SK-N-SH (cell line): ENCODE measurements around the gene TBC1D21. TPM values are rescaled to one million over a fixed set of nuclear protein-coding genes. Genes with fewer than 3 reads are reported as not detected.

Experiments
- CTCF ChIA-PET: fragments of 300-600, 350-600 bp; formaldehyde crosslinking; extraction: SDS; loops from one replicate; lab custom pipeline; 2021; lab: Yijun Ruan, JAX
- POLR2A ChIA-PET: fragments of 350-600 bp; sonication (Branson Sonifier 250); formaldehyde crosslinking; extraction: SDS; loops from one replicate; lab custom pipeline; 2020; ENCODE audit warnings: antibody characterized with exemption, inconsistent platforms; lab: Yijun Ruan, JAX
- DNase-seq: peaks from one replicate; pipeline ENCODE4 v3.0.0; 2012
- H2AFZ ChIP-seq: fragments of 200-600 bp; sonication (generic); 2 replicates; pipeline ENCODE4 v1.8.1; 2016; ENCODE audit warnings: antibody characterized with exemption, mild to moderate bottlenecking, low read depth
- H3F3A ChIP-seq: fragments of 200-600 bp; sonication (generic); replicated peaks from 2 replicates; pipeline ENCODE3; 2016; ENCODE audit warnings: antibody characterized with exemption, mild to moderate bottlenecking; ENCODE audit not compliant: insufficient read depth
- H3K27ac ChIP-seq, 2 experiments: fragments of 200-500 bp in 1 of 2; fragments of 200-600 bp in 1 of 2; sonication (Bioruptor generic) in 1 of 2; sonication (generic), shearing (Covaris generic) in 1 of 2; 2 replicates each; pipeline versions ENCODE4 v1.5.1 to v1.6.1; 2014 to 2016; ENCODE audit warnings: low read depth in 2 of 2, inconsistent platforms in 1 of 2, low read length in 1 of 2, mild to moderate bottlenecking in 1 of 2, mixed read lengths in 1 of 2
- H3K27me3 ChIP-seq: fragments of 200-600 bp; sonication (generic), shearing (Covaris generic); 2 replicates; pipeline ENCODE4 v1.6.1; 2016; ENCODE audit warnings: mixed run types; ENCODE audit not compliant: insufficient read depth
- H3K36me3 ChIP-seq, 2 experiments: fragments of 200-500 bp in 1 of 2; fragments of 200-600 bp in 1 of 2; sonication (Bioruptor generic) in 1 of 2; sonication (generic) in 1 of 2; replicated peaks in 1 of 2; 2 replicates each; pipeline versions ENCODE3 to v1.5.1; 2014 to 2016; ENCODE audit warnings: low read length in 1 of 2, mild to moderate bottlenecking in 1 of 2; ENCODE audit not compliant: insufficient read depth in 2 of 2, control insufficient read depth in 1 of 2
- H3K4me1 ChIP-seq, 2 experiments: fragments of 200-500 bp in 1 of 2; fragments of 200-600 bp in 1 of 2; sonication (Bioruptor generic) in 1 of 2; sonication (generic), shearing (Covaris generic) in 1 of 2; 2 replicates each; pipeline versions ENCODE4 v1.5.1 to v1.6.1; 2014 to 2016; ENCODE audit warnings: low read depth in 1 of 2, low read length in 1 of 2, mixed run types in 1 of 2; ENCODE audit not compliant: insufficient read depth in 2 of 2, control insufficient read depth in 1 of 2
- H3K4me2 ChIP-seq: fragments of 200-600 bp; sonication (generic), shearing (Covaris generic); 2 replicates; pipeline ENCODE4 v1.6.1; 2017; ENCODE audit warnings: mixed run types
- H3K4me3 ChIP-seq, 2 experiments: fragments of 200-500 bp in 1 of 2; fragments of 200-600 bp in 1 of 2; sonication (Bioruptor generic) in 1 of 2; sonication (generic), shearing (Covaris generic) in 1 of 2; 2 replicates each; pipeline versions ENCODE4 v1.5.1 to v1.8.1; 2014 to 2016; ENCODE audit warnings: low read depth in 2 of 2, inconsistent platforms in 1 of 2, low read length in 1 of 2, mild to moderate bottlenecking in 1 of 2, mixed read lengths in 1 of 2, moderate library complexity in 1 of 2
- H3K79me2 ChIP-seq: fragments of 200-600 bp; sonication (generic); 2 replicates; pipeline ENCODE4 v1.8.1; 2017; ENCODE audit warnings: mild to moderate bottlenecking; ENCODE audit not compliant: insufficient read depth
- H3K9ac ChIP-seq: fragments of 200-600 bp; sonication (generic); 2 replicates; pipeline ENCODE4 v1.6.1; 2017; ENCODE audit warnings: mixed run types
- H3K9me2 ChIP-seq: fragments of 200-600 bp; sonication (generic); 2 replicates; pipeline ENCODE4 v1.6.1; 2017; ENCODE audit warnings: mixed run types
- H3K9me3 ChIP-seq: fragments of 200-600 bp; sonication (generic); 2 replicates; pipeline ENCODE4 v1.6.1; 2017; ENCODE audit warnings: mixed run types, mild to moderate bottlenecking, moderate library complexity
- H4K20me1 ChIP-seq: fragments of 200-600 bp; sonication (generic); 2 replicates; pipeline ENCODE4 v1.6.1; 2017; ENCODE audit warnings: mild to moderate bottlenecking, mixed run types; ENCODE audit not compliant: insufficient read depth
- ELF1 ChIP-seq: IDR thresholded peaks from 2 replicates; pipeline ENCODE4 v1.4.0; 2012
- EP300 ChIP-seq, 2 experiments: IDR thresholded peaks; 2 replicates each; pipeline versions ENCODE4 v1.4.0 to v1.6.1; 2012; ENCODE audit warnings: borderline replicate concordance in 1 of 2, low read depth in 1 of 2, low read length in 1 of 2
- EZH2phosphoT487 ChIP-seq: fragments of 200-600 bp; sonication (generic); IDR thresholded peaks from 2 replicates; pipeline ENCODE4 v1.6.1; 2017; ENCODE audit warnings: low read depth, mixed run types, mild to moderate bottlenecking, antibody characterized with exemption, moderate library complexity, borderline replicate concordance
- FOSL2 ChIP-seq: IDR thresholded peaks from 2 replicates; pipeline ENCODE4 v1.4.0; 2012; ENCODE audit warnings: low read depth, mild to moderate bottlenecking, moderate library complexity, borderline replicate concordance
- GABPA ChIP-seq: IDR thresholded peaks from 2 replicates; pipeline ENCODE4 v1.4.0; 2012; ENCODE audit warnings: low read depth, mild to moderate bottlenecking
- GATA2 ChIP-seq: sonication (generic); formaldehyde crosslinking; IDR thresholded peaks from 2 replicates; pipeline ENCODE4 v1.5.0; 2020; ENCODE audit warnings: mild to moderate bottlenecking, missing genetic modification reagents
- JUND ChIP-seq: IDR thresholded peaks from 2 replicates; pipeline ENCODE4 v1.4.0; 2012
- MEF2A ChIP-seq: IDR thresholded peaks from 2 replicates; pipeline ENCODE4 v1.4.0; 2012; ENCODE audit warnings: low read depth, borderline replicate concordance
- NFIC ChIP-seq: IDR thresholded peaks from 2 replicates; pipeline ENCODE4 v1.4.0; 2012; ENCODE audit warnings: borderline replicate concordance
- NRF1 ChIP-seq: IDR thresholded peaks from 2 replicates; pipeline ENCODE4 v1.6.1; 2012; ENCODE audit warnings: low read depth, mild to moderate bottlenecking, low read length
- PBX3 ChIP-seq: IDR thresholded peaks from 2 replicates; pipeline ENCODE4; 2012
- POLR2AphosphoS5 ChIP-seq: IDR thresholded peaks from 2 replicates; pipeline ENCODE4 v1.6.1; 2012; ENCODE audit warnings: low read depth, low read length
- RAD21 ChIP-seq: IDR thresholded peaks from 2 replicates; pipeline ENCODE4 v1.6.1; 2012; ENCODE audit warnings: mild to moderate bottlenecking, low read length
- RCOR1 ChIP-seq: fragments of 150-350 bp; IDR thresholded peaks from 2 replicates; pipeline ENCODE4 v1.6.1; 2017; ENCODE audit warnings: antibody characterized with exemption, low read length
- SMC3 ChIP-seq: IDR thresholded peaks from 2 replicates; pipeline ENCODE4 v1.6.1; 2012; ENCODE audit warnings: low read depth, low read length, improper control_type of control experiment
- TCF12 ChIP-seq: IDR thresholded peaks from 2 replicates; pipeline ENCODE4 v1.4.0; 2012
- TEAD4 ChIP-seq: IDR thresholded peaks from 2 replicates; pipeline ENCODE4 v1.4.0; 2012; ENCODE audit warnings: mild to moderate bottlenecking, borderline replicate concordance; ENCODE audit not compliant: insufficient read depth
- USF1 ChIP-seq: IDR thresholded peaks from 2 replicates; pipeline ENCODE4 v1.4.0; 2012; ENCODE audit warnings: low read depth, borderline replicate concordance
- USF2 ChIP-seq: fragments of 150-350 bp; IDR thresholded peaks from 2 replicates; pipeline ENCODE4 v1.6.1; 2017; ENCODE audit warnings: antibody characterized with exemption, low read length, low read depth, borderline replicate concordance
- YY1 ChIP-seq: IDR thresholded peaks from 2 replicates; pipeline ENCODE4 v1.4.0; 2012; ENCODE audit warnings: low read depth, mild to moderate bottlenecking
- ZBTB33 ChIP-seq: IDR thresholded peaks from 2 replicates; pipeline ENCODE4 v1.4.0; 2012; ENCODE audit warnings: low read depth, borderline replicate concordance
- WGBS: methylation state at CpG from one replicate; pipeline ENCODE4 v1.1.6; 2017; ENCODE audit warnings: low lambda C conversion rate; 5-methylcytosine and 5-hydroxymethylcytosine counted together
- polyA plus RNA-seq, 3 experiments: library from polyadenylated mRNA; depleted of rRNA; stranded (reverse); fragments of >200 nt; gene quantifications; 2 replicates each; pipeline ENCODE4 v1.2.3, GENCODE V29; 2012

TBC1D21 gene
- polyA plus RNA-seq, 1 of the 3 experiments (the other 2 are of a cell fraction), result not detected

GRCh38 chr15:73915082-73915481, 41.7 kb downstream of the TBC1D21 start:
- Histone ChIP-seq H4K20me1 (no peaks in the 10 kb centered on the region), H3F3A (peaks cover 6% of the 10 kb centered on the region), H3K27ac (no peak overlapping the region), H3K9ac (no peak overlapping the region), H2AFZ (no peak overlapping the region), H3K36me3 (peaks cover 0 to 24% of the 10 kb centered on the region in 2 experiments), H3K27me3 (no peaks in the 10 kb centered on the region), H3K9me3 (no peaks in the 10 kb centered on the region), H3K4me2 (no peak overlapping the region), H3K79me2 (peaks cover 4% of the 10 kb centered on the region), H3K9me2 (no peaks in the 10 kb centered on the region), H3K4me1 (peaks cover 0 to 9% of the 10 kb centered on the region in 2 experiments; a peak in 2 of 4 replicates), H3K4me3 (no peak overlapping the region)
- ChIA-PET CTCF (interaction anchor here (1.1 to 1.6 kb wide), 2 partner anchors 13 to 279 kb away, joined by 3 to 4 read pairs; no protein-coding TSS in a partner anchor), POLR2A (no interaction called here)
- DNase-seq, result no peak
- TF ChIP-seq FOSL2 (no peak), MEF2A (no peak), TCF12 (no peak), RAD21 (no peak), TEAD4 (no peak), NFIC (no peak), GATA2 (CRISPR knock-in tag) (no peak), ZBTB33 (no peak), USF1 (no peak), GABPA (no peak), JUND (no peak), RCOR1 (no peak), ELF1 (no peak)
- WGBS, result 57% methylated on average over 2 of the region's 2 CpGs

GRCh38 chr15:73918784-73919183, 45.4 kb downstream of the TBC1D21 start:
- no peak overlapping the region for H3K4me3 ChIP-seq
- H3K9me2 ChIP-seq, result no peaks in the 10 kb centered on the region
- no peaks in the 10 kb centered on the region for H4K20me1 ChIP-seq
- peaks cover 24% of the 10 kb centered on the region for H3F3A ChIP-seq
- H3K27ac ChIP-seq, result no peak overlapping the region
- H3K79me2 ChIP-seq, result peaks cover 41% of the 10 kb centered on the region
- peaks cover 0 to 24% of the 10 kb centered on the region in 2 experiments for H3K36me3 ChIP-seq
- no peak overlapping the region for H3K4me2 ChIP-seq
- TF ChIP-seq SMC3 (no peak), ZBTB33 (no peak), MEF2A (no peak), EP300 (IDR thresholded peaks at IDR 0.05; ENCODE audit: borderline replicate concordance in 1 of 2, low read depth in 1 of 2, low read length in 1 of 2) (no peak), GATA2 (CRISPR knock-in tag) (no peak), NRF1 (no peak), YY1 (no peak), TCF12 (no peak), EZH2phosphoT487 (no peak), POLR2AphosphoS5 (no peak), USF2 (no peak), PBX3 (no peak), JUND (no peak), TEAD4 (no peak)
- POLR2A ChIA-PET, result no interaction called here
- no peak overlapping the region for H2AFZ ChIP-seq
- H3K4me1 ChIP-seq, result peaks cover 21 to 39% of the 10 kb centered on the region in 2 experiments; a peak in 3 of 4 replicates
- H3K27me3 ChIP-seq, result no peaks in the 10 kb centered on the region
- no peak for DNase-seq
- H3K9me3 ChIP-seq, result no peaks in the 10 kb centered on the region
- CTCF ChIA-PET, result interaction anchor here (0.6 kb wide), 1 partner anchor 33 kb away, joined by 3 read pairs; no protein-coding TSS in a partner anchor
- H3K9ac ChIP-seq, result no peak overlapping the region
- WGBS, result 71% methylated on average over 3 of the region's 3 CpGs
